ENCODE measurements around the gene AGBL1.
"Not testable (repeated sequence)": the region's sequence is repeated elsewhere in the genome, so short reads cannot be mapped to it uniquely, and the experiment has no call there.

Gene AGBL1

DNA sequence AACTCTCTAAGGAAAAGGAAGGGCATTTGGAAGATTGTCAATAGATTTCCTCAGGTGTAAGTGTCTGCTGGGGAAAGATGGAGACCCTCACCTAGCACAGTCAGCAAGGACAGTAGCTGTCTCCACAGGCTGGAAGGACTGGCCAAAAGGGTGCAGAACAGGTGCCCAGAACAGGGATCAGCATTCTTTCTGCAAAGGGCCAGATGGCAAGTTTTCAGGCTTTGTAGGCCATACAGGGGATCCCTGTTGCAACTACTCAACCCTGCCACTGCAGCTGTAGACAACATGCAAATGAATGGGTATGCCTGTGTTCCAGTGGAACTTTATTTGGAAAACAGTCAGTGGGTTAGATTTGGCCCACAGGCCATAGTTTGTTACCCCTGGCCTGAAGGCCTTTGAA, 8.1 kb downstream of the AGBL1 start:
- no peak for DNase-seq (ENCODE audit: low read depth)

DNA sequence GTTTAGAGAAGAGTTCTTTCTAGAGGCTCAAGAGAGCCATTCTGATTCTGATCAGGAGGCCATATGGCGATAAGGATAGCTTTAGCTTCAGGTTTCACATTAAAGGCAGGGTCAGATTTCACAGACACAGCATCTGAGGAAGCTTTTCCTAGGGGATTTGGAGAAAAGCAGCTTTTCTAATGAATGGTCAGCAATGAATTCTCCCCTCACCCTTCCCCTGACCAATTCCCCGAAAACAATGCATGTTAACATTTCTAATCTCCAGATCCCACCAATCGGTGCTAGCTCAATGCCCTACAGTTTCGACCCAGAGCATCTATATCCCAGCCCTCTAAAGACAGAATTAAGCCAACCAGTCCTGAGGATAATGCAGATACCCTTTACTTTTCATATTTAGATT, 9.8 kb downstream of the AGBL1 start:
- no peak for DNase-seq (ENCODE audit: low read depth)

DNA sequence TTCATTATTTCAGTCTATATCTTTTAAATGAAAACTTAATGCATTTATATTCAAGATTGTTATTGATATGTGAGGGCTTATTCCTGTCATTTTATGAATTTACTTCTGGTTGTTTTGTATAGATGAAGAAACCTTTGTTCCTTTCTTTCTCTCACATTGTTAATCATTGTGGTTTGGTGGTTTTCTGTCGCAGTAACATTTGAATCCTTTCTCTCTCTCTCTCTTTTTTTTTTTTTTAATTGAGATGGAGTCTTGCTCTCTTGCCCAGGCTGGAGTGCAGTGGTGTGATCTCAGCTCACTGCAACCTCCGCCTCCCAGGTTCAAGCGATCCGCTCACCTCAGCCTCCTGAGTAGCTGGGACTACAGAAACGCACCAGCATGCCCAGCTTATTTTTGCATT, 22.1 kb downstream of the AGBL1 start:
- DNase-seq (ENCODE audit: low read depth): no peak

GRCh38 chr15:86103825-86104224, 24.2 kb downstream of the AGBL1 start:
- no peak for DNase-seq (ENCODE audit: low read depth)

GRCh38 chr15:86106306-86106705, 26.6 kb downstream of the AGBL1 start:
- DNase-seq (ENCODE audit: low read depth): no peak

GRCh38 chr15:86115145-86115801, 35.6 kb downstream of the AGBL1 start:
- no peak for DNase-seq (ENCODE audit: low read depth)

DNA sequence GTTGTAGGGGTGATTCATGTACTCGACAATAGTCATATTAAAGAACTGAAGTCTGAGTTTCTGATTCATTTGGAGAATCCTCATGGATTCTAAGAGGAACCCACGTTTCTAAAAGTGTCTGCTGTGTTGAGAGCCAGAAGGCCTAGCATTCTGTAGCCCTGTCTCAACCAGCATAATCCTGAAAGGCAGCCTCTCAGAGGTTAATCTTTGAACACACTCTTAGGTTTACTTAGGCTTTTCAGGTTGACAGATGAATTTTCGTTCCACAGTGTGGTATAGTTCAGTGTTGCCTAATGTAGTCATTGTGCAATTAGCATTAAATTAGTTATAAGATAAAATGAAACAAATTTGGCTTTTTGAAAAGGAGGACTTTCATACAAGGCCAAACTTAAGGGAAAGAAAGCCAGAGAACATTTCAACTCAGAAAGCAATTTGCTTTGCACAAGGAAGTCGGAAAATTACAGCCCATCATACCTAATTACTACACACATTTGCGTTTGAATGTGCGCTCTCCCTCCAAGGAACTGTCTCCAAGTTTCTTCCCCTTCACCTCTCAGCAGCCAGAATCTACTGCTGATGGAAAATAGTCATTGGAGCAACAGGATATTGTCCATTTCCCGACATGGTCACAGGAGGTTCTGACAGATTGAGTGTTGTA, 42.0 kb downstream of the AGBL1 start:
- DNase-seq (ENCODE audit: low read depth): no peak

DNA sequence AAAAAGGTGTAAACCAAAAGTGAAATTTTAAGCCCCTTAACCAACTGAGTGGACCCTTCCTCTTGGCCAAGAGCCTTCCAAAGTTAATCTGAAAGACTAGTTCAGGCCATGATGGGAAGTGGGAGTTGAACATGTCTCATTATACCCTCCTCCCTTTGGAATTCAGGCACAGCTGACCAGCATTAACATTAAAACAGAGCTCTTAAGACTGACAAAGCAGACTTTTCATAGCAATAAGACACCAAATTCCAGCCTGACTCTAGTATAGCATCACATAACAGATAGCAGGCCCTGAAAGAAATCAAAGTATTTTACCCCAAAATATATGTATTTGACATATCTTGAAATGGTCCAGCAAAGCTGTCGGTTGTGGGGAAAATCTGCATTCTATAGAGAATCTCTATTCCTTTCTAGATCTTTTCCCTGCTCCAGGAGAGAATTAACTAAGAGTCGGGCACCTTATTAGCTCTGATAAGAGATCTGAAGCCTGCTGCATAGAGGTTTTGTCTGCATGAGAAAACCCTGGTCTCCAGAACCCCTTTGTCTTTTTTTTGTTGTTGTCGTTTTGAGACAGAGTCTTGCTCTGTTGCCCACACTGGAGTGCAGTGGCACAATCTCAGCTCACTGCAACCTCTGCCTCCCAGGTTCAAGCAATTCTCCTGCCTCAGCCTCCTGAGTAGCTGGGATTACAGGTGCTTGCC, 43.2 kb downstream of the AGBL1 start:
- not testable (repeated sequence) for DNase-seq (ENCODE audit: low read depth)

DNA sequence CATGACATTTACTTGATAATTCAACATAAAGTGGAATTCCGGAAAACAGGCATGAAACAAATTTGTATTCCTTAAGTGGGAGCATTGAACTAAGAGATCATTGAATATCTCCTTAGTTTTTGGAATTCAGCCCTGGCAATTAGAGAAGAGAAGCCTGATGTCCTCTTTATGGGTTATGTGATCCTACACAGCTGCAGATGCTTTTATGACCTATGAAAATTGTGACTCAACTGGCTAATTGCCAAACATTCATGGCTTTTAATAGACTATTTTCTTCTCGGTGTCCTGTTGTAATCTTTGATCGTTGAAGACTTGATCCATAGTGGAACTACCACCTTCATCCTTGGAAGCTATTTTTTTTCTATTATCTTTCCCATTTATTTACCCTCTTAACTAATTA, 46.1 kb downstream of the AGBL1 start:
- DNase-seq (ENCODE audit: low read depth): no peak

DNA sequence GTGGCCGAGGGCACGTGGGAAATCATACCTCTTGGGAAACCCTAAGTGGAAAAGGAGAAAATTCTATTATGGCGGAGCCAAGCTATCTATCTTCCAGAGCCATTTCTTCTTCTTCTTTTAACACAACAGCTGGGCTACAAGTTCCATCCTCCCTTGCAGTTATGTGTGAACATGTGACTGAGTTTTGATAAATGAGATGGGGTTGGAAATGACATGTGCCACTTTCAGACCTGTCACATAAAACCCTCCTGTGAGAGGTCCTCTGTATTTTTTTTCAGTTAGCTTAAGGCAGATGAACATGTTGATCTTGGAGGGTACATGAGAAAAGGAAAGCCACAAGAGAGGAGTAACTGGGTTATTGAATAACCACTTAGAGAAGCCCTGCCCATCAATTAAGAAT, 47.9 kb downstream of the AGBL1 start:
- no peak for DNase-seq (ENCODE audit: low read depth)

- no peak for DNase-seq (ENCODE audit: low read depth)
Measured at GRCh38 chr15:86135041-86135440, 55.4 kb downstream of the AGBL1 start.

- no peak for DNase-seq (ENCODE audit: low read depth)
Measured at GRCh38 chr15:86136861-86137260, 57.2 kb downstream of the AGBL1 start.

DNA sequence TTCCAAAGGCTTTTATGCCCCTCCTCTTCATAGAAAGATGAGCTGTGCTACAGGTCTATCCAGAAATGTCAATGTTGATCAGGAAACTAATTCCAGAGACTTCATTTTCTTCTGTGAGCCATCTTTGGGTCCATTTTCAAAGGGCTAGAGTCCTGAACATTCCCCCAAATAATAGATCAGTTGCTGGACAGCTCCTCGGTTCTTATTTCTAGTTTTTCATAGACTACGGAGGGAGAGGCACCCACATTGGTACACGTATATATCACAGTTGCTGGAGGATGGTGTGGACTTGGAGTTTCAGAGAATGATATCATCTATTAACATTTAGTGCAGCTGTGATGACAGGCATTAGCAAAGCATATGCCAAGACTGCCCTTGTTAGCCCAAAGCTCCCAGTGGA, 59.1 kb downstream of the AGBL1 start:
- no peak for DNase-seq (ENCODE audit: low read depth)

DNA sequence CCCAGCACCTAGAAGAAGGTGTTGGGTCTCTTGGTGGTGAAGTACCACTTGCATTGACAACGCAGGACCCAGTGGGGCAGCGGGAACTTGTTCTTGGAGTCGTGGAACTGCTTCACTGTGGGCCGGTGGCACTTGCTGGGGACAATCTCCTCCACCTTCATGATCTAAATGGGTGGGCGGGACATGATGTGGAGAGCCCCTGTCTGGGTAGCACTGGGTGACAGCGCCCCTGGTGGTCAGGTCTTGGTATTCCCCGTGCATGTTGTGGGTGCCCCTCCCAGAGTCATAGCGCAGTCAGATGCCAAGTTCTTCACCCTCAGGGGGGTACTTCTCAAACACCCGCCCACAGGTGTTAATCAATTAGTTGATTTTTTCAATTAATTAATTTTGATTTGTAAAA, 60.2 kb downstream of the AGBL1 start:
- DNase-seq (ENCODE audit: low read depth): no peak

DNA sequence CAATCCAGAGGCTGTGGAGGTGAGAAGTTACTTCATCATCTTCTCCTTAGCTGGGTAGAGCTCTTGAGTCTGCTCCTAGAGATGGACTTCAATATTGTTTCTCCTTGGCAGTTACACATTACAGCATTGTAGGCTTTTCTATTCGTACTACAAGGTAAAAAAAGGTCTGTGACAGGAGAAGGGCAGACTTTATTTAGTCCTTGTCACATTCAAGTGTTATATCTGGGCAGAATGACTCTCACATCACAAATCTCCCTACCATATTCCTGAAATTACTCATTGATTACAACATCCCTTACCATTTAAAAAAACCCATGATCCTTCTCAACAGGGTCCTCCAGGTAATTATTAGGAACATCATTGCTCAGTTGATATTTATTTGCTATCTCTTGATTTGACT, 75.0 kb downstream of the AGBL1 start:
- no peak for DNase-seq (ENCODE audit: low read depth)

DNA sequence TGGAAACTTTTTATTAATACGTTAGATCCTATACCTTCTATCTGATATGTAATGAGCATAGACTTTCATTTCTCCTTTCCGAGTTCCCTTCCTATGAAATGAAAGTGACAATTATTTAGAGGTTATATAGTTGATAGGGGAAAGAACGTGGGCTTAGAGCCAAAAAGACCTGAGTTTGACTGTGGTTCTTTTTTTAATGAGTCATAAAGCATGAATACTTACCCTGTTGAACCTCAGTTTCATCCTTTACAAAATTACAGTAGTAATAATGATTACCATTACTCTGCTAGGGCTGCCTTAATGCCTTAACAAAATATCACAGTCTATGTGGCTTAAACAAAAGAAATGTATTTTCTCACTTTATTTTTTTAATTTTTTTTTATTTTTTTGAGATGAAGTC, 75.9 kb downstream of the AGBL1 start:
- no peak for DNase-seq (ENCODE audit: low read depth)

DNA sequence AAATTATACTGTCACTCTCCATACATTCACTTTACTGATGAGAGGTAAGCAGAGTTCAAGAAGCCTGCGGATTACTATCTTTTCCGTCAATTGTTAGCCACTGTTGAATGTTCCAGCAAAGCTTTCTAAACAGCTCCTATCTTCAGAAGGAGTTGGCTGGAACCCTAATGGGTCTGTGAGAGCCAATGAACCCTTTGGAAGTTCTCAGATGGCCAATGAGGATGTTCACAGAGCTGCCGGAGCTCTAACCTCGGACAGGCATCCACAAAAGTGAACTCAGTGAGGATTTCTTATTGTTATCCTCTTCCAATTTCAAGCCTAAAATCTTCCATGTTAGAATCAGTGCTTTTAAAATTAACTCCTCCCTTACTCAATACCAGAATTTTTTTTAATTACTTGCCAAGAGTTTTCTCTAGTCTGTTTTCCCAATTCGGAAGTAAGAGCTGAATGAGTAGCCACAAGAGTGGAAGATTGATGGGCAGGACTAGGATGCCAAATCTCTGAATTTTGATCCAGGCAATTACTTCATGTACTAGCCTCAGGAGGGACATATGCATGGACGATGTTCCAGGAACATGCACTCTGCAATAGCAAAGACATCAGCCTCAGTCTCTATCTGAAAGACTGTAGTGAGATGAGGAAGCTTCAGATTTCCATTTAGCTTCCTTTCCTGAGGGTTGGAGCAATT, 78.1 kb downstream of the AGBL1 start:
- no peak for DNase-seq (ENCODE audit: low read depth)

- no peak for DNase-seq (ENCODE audit: low read depth)
Measured at GRCh38 chr15:86159468-86159867, 79.8 kb downstream of the AGBL1 start.

GRCh38 chr15:86161250-86161649, 81.6 kb downstream of the AGBL1 start:
- DNase-seq (ENCODE audit: low read depth): no peak

- DNase-seq (ENCODE audit: low read depth): no peak
Measured at GRCh38 chr15:86162172-86162591, 82.5 kb downstream of the AGBL1 start.

GRCh38 chr15:86162641-86163040, 83.0 kb downstream of the AGBL1 start:
- no peak for DNase-seq (ENCODE audit: low read depth)

GRCh38 chr15:86163816-86164215, 84.1 kb downstream of the AGBL1 start:
- DNase-seq (ENCODE audit: low read depth): no peak

All from amniotic epithelial cell (primary cell).